ENCODE results near the gene RFC5. TPM values are rescaled to one million over a fixed set of nuclear protein-coding genes. Genes with fewer than 3 reads are reported as not detected.
A peak's percentile ranks its signal among the peaks of the same experiment; 100 is the strongest.
"Not testable (repeated sequence)": the region's sequence is repeated elsewhere in the genome, so short reads cannot be mapped to it uniquely, and the experiment has no call there.

Gene RFC5
- total RNA-seq, 2 donors from 2014 or later, result 34.8 to 62.4 TPM

DNA sequence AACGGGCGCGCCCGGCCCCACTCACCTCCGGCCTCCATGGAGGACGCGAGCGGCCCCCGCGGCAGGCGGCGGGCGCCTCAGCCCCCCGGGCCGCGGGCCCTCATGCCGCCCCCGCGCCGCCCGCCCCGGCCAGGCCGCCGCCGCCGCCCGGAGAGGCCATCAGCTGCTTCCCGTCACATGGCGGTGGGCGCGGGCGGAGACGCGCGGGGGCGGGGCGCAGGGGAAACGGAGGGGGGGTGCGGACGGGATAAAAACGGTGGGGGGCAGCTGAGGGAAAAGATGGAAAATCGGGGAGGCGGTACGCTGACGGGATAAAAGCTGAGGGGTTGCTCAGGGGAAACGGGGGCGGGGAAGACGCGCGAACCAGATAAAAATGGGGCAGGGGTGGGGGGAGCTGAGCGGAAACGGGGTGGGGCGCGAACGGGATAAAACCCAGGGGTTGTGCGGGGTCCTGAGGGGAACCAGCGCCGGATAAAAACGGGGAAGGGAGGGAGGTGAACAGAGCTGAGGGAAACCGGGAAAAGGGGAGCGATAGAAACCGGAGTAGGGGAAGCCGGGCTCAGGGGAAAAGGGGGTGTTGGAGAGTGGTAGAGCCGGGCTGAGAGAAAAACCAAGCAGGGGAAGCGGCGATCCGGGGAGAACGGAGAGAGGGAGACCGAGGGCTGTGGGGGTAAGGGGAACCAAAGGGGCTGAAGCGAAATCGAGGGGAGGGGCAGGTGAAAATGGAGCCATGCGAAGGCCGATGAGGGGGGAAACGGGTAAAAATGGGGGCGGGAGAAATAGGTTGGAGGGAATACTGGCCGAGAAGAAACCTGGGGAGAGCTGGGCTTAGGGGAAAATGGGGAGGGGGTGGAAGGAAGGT, 44.7 kb downstream of the RFC5 start, which contains the start of gene WSB2:
TSS of gene WSB2 (minus strand) at position 169 of the 862 bp plus-strand sequence. CDS start at position 38, 131 bp downstream.
- peaks cover 52 to 58% of the 10 kb centered on the region in 2 donors for H3K4me1 Mint-ChIP-seq (ENCODE audit: low read depth in 2 of 2)
- peak within 1 kb of the TSS; percentile 94 to 96 for H3K27ac Mint-ChIP-seq
- ATAC-seq (peak; percentile 69 to 80), DNase-seq (ENCODE audit: low spot score) (peak; percentile 79)
- H3K9me3 Mint-ChIP-seq, result no peaks in the 10 kb centered on the region
- H3K4me3 Mint-ChIP-seq, result peak within 1 kb of the TSS; percentile 99
- H3K36me3 Mint-ChIP-seq, result no peaks in the 10 kb centered on the region
- peaks cover 8 to 9% of the 10 kb centered on the region in 2 donors for H3K27me3 Mint-ChIP-seq

DNA sequence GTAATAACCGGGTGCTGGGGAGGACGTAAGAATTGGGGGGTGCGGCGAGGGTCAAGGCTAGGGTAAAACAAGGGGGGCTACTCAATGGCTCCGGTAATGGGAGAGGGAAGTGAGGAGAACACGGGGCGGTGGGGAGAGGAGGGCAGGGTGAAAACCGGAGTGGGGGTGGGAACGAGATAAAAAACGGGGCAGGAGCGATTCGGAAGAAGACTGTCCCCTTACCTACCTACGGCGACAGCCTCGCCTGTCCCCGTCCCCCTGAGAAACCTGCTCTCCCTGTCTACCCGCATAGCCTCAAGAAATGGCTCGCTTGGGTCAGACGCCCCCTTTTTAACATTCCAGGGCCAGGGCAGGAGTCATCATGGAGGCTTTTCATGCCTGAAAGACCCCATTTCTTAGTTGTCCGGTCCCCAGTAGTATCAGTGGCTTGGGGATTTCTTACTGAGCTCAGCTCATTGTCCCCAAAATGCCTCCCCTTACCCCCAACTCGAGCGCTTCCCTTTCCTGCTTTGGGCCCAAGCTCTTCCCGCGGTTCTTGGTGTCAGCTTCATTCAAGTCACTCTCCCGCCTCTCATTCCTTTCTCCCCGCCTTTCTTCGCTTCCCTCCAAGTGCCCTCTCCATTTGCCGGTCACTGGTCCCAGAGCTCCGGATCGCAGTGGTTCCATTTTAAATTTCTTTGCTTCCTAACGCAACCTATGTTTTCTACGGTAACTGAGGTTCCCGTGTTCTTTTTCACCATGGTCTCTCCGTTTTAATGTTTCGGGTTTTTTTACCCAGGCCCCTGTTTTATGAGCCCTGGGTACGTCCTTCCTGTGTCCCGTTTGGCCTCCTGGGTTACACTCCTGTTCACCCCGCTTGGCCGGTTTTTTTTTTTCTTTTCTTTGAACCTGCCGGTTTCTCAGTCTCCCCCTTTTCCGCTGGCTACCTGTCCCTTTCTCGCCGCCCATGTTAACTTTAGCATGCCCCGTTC, 45.7 kb downstream of the RFC5 start:
- Mint-ChIP-seq H3K36me3 (no peaks in the 10 kb centered on the region), H3K9me3 (no peaks in the 10 kb centered on the region), H3K4me3 (peak overlapping the region; percentile 99), H3K4me1 (ENCODE audit: low read depth in 2 of 2) (peaks cover 52 to 62% of the 10 kb centered on the region in 2 donors), H3K27ac (peak overlapping the region; percentile 94 to 96), H3K27me3 (peaks cover 15 to 16% of the 10 kb centered on the region in 2 donors)
- ATAC-seq, result no peak
- no peak for DNase-seq (ENCODE audit: low spot score)

DNA sequence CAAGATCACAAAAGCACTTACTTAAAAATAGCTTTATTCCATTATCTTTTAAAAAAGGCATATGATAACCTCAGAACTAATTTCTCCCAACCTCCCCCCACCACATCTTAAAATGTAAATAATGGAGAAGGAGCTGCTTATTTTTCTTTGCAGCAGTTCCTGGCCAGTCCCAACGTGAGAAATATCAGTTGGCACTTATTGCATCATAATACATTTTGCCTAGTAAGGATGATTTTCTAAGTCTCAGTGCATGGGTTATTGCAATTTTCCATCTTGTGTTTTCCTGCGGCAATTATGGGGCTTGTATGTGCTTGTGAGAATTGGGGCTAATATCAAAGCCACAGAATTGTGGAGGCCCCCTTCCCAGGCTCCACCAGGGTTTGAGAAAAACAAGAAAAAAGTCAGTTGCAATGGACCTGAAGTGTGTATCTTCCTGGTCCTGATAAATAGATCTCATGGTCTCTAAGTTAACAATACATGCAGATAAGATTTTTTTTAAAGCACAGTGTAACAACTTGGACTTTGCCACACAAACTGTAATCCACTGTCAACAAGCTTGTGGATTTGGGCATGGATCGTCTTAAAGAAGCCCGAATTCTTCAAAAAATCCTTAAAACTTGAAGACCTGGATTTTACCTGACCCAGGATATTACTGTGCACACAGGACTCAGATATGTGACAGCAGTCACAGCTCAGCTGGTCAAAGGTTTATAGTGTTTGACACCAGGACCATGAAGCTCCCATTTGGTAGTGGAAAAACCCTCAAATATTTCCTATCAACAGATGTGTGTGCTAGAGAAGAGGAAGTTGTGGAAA, 47.3 kb downstream of the RFC5 start:
- H3K36me3 Mint-ChIP-seq, result no peaks in the 10 kb centered on the region
- DNase-seq (ENCODE audit: low spot score), result no peak
- H3K27ac Mint-ChIP-seq, result peak overlapping the region; percentile 94 to 96
- H3K4me1 Mint-ChIP-seq (ENCODE audit: low read depth in 2 of 2), result peaks cover 55 to 62% of the 10 kb centered on the region in 2 donors
- peaks cover 27 to 32% of the 10 kb centered on the region in 2 donors for H3K27me3 Mint-ChIP-seq
- no peaks in the 10 kb centered on the region for H3K9me3 Mint-ChIP-seq
- ATAC-seq, result no peak
- H3K4me3 Mint-ChIP-seq, result peak overlapping the region; percentile 52

DNA sequence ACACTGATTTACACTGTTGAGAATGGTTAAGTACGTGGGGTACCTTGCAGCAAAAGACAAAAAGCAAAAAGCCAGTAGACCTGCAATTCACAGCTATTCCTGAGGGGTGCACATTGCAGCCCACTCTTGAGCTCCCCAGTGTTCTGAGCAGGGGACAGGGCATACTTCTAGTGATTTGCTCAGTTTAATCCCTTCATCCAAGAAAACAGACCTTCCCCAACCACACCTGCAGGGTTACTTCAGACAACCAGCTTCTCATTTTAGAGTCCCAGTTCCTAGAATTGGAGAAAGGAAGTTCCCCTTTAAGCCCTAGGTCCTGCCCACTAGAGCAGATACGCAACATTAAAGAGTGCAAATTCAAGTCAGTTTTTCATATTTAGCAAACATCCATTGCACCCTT, 48.1 kb downstream of the RFC5 start:
- Mint-ChIP-seq H3K4me3 (peak overlapping the region; percentile 52), H3K4me1 (ENCODE audit: low read depth in 2 of 2) (peaks cover 49 to 57% of the 10 kb centered on the region in 2 donors), H3K36me3 (no peaks in the 10 kb centered on the region), H3K27me3 (peaks cover 29 to 36% of the 10 kb centered on the region in 2 donors), H3K9me3 (no peaks in the 10 kb centered on the region), H3K27ac (peak overlapping the region; percentile 94 to 96)
- DNase-seq (ENCODE audit: low spot score) (no peak), ATAC-seq (no peak)

DNA sequence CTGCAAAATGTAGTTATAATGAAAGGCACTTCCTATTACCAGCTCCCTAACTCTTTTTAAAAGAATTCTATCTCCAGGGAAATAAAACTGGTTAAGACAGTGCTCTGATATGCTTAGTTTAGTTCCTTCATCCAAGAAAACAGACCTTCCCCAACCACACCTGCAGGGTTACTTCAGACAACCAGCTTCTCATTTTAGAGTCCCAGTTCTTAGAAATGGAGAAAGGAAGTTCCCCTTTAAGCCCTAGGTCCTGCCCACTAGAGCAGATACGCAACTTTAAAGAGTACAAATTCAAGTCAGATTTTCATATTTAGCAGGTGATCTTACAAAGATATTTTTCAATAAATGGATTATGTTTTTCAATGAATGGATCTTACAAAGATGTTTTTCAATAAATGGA, 48.9 kb downstream of the RFC5 start:
- ATAC-seq (no peak), DNase-seq (ENCODE audit: low spot score) (no peak)
- peak overlapping the region; percentile 52 for H3K4me3 Mint-ChIP-seq
- peak overlapping the region in 1 of 2 donors; percentile 94 for H3K27ac Mint-ChIP-seq
- H3K9me3 Mint-ChIP-seq, result no peaks in the 10 kb centered on the region
- H3K4me1 Mint-ChIP-seq (ENCODE audit: low read depth in 2 of 2), result peaks cover 42 to 49% of the 10 kb centered on the region in 2 donors
- peaks cover 29 to 36% of the 10 kb centered on the region in 2 donors for H3K27me3 Mint-ChIP-seq
- H3K36me3 Mint-ChIP-seq, result no peaks in the 10 kb centered on the region

DNA sequence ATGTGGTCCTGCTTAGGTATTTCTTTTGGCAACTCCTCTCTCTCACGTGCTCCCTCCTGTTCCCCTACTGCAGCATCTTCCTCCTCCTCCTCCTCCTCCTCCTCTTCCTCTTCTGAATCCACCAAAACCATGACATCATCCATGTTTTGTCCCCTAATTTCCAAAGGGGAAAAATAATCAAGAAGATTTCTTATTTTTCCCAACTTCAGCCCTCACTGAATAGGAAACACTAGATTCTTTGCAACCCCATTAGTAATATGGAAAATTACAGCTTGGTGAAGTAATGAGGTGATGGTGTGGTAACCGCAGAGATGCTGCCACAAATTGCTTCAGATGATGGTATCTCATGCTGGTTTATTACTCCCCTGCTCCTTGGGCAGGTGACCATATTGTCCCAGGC, 51.9 kb downstream of the RFC5 start:
- Mint-ChIP-seq H3K9me3 (no peaks in the 10 kb centered on the region), H3K27me3 (peaks cover 35 to 43% of the 10 kb centered on the region in 2 donors), H3K27ac (peak overlapping the region; percentile 9 to 12), H3K4me3 (no peak overlapping the region), H3K36me3 (no peaks in the 10 kb centered on the region), H3K4me1 (ENCODE audit: low read depth in 2 of 2) (peaks cover 28 to 38% of the 10 kb centered on the region in 2 donors)
- no peak for DNase-seq (ENCODE audit: low spot score)
- no peak for ATAC-seq

DNA sequence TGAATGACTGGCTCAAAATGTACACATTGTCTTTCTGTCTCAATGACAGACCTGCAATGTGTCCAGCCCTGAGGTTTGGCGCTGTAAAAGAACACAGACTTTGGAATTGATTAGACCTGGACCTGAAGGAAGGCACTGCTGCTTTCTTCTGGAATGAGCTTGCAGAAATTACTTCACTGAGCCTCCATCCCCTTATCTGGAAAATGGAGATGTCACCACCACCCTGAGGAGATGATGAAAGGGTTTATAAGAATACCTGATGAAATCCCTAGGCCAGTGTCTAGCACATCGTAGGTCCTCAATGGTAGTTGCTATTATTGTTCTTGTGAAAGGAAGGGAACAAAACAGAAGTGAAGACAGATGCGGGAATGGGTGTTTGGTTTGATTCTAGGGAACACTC, 54.1 kb downstream of the RFC5 start:
- no peak overlapping the region for H3K4me3 Mint-ChIP-seq
- DNase-seq (ENCODE audit: low spot score) (no peak), ATAC-seq (no peak)
- H3K9me3 Mint-ChIP-seq, result no peaks in the 10 kb centered on the region
- peaks cover 29 to 38% of the 10 kb centered on the region in 2 donors for H3K27me3 Mint-ChIP-seq
- no peaks in the 10 kb centered on the region for H3K36me3 Mint-ChIP-seq
- peaks cover 8 to 17% of the 10 kb centered on the region in 2 donors for H3K4me1 Mint-ChIP-seq (ENCODE audit: low read depth in 2 of 2)
- no peak overlapping the region for H3K27ac Mint-ChIP-seq

DNA sequence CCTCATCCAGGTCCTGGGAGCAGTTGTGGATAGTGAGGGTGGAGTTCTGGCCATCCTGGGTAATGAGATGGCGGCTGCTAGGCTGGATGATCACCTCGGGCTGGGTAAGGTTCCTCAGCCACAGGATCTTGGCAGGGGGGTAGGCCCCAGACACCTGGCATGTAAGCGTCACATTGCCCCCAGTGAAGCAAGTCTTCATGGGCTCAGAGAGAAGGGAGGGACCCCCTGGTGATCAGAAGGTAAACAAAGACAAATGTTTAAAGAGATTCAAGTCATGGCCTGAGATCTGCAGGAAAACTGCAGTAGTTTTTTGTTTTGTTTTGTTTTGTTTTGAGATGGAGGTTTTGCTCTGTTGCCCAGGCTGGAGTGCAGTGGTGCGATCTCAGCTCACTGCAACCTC, 57.3 kb downstream of the RFC5 start:
- H3K27me3 Mint-ChIP-seq, result peaks cover 7 to 11% of the 10 kb centered on the region in 2 donors

DNA sequence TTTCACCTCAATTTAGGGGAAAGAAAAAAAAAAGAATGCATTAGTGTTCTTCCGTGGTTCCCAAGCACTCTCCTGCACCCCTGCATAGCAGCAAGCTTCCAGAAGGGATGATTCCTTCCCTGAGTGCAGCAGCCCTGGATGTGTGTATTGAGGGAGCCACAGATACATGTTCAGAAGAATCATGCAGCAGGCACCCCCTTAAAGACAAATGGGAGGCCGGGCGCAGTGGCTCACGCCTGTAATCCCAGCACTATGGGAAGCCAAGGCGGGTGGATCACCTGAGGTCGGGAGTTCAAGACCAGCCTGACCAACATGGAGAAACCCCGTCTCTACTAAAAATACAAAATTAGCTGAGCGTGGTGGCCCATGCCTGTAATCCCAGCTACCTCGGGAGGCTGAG, 65.0 kb downstream of the RFC5 start:
- not testable (repeated sequence) for H3K27me3 Mint-ChIP-seq; DNase-seq (ENCODE audit: low spot score); H3K4me3 Mint-ChIP-seq; H3K27ac Mint-ChIP-seq; ATAC-seq; H3K4me1 Mint-ChIP-seq (ENCODE audit: low read depth in 2 of 2); H3K9me3 Mint-ChIP-seq; H3K36me3 Mint-ChIP-seq

More for the DNA sequence above, 57.3 kb downstream of the RFC5 start:
- DNase-seq (ENCODE audit: low spot score) (no peak), ATAC-seq (no peak)
- Mint-ChIP-seq H3K9me3 (no peaks in the 10 kb centered on the region), H3K4me1 (ENCODE audit: low read depth in 2 of 2) (peaks cover 2 to 3% of the 10 kb centered on the region in 2 donors), H3K36me3 (no peaks in the 10 kb centered on the region), H3K27ac (no peak overlapping the region), H3K4me3 (no peak overlapping the region)

Other genes starting within 250 kb of the RFC5 start
- gene KSR2, start 47.7 kb upstream of the RFC5 start, total RNA-seq, result not detected
- gene WSB2, start 44.5 kb downstream of the RFC5 start, total RNA-seq, result 10 to 100 TPM; 52.3 to 62.0 TPM
- 1 to 10 TPM; 2.6 to 7.3 TPM for gene VSIG10, start 87.3 kb downstream of the RFC5 start, total RNA-seq
- 100 to 1,000 TPM in 1 of 2 donors, 10 to 100 TPM in 1; 57.2 to 137 TPM for gene PEBP1, start 119.4 kb downstream of the RFC5 start, total RNA-seq